Left ventricle myocardium inferior (tissue), 1 donor: ENCODE results near the gene TNFRSF9. TPM values are rescaled to one million over a fixed set of nuclear protein-coding genes. Genes with fewer than 3 reads are reported as not detected.
"Not testable (repeated sequence)": the region's sequence is repeated elsewhere in the genome, so short reads cannot be mapped to it uniquely, and the experiment has no call there.

ENCODE experiments used
- DNase-seq: peaks from one replicate; pipeline ENCODE4 v3.0.0-alpha.2; 2020
- H3K27ac ChIP-seq: fragments of 200-600 bp; replicated peaks from 2 replicates; pipeline ENCODE4 v1.8.0; 2021
- H3K27me3 ChIP-seq: fragments of 200-600 bp; 2 replicates; pipeline ENCODE4 v1.8.0; 2021; ENCODE audit warnings: low read depth
- H3K36me3 ChIP-seq: fragments of 200-600 bp; 2 replicates; pipeline ENCODE4 v1.8.0; 2021
- H3K4me1 ChIP-seq: fragments of 200-600 bp; 2 replicates; pipeline ENCODE4 v1.8.0; 2021
- H3K4me3 ChIP-seq: fragments of 200-600 bp; 2 replicates; pipeline ENCODE4 v1.8.0; 2021; ENCODE audit warnings: mild to moderate bottlenecking, moderate library complexity
- H3K9me3 ChIP-seq: fragments of 200-600 bp; replicated peaks from 2 replicates; pipeline ENCODE4 v1.8.0; 2021
- intact Hi-C: fragments of 100-400 bp; cut with micrococcal nuclease; formaldehyde crosslinking; loops from one replicate; pipeline ENCODE4 v1.11.0; 2022
- total RNA-seq: library from RNA; stranded (reverse); fragmentation: NEBNext Ultra II Directional; extraction: Animal tissue kit (Norgen Biotek cat#: 25700); gene quantifications from one replicate; pipeline ENCODE4 v1.2.1, GENCODE V29; 2021
- TF ChIP-seq, protein P1 (sequence below): fragments of 200-600 bp; IDR thresholded peaks from 2 replicates; pipeline ENCODE4 v1.8.0; 2021; ENCODE audit warnings: antibody characterized with exemption, mild to moderate bottlenecking, borderline replicate concordance
- donor health status: DM: no; HTN: yes; CAD: no; lungs with severe emphysema.

Gene TNFRSF9
- total RNA-seq, 1 donor from 2014 or later = not detected

DNA sequence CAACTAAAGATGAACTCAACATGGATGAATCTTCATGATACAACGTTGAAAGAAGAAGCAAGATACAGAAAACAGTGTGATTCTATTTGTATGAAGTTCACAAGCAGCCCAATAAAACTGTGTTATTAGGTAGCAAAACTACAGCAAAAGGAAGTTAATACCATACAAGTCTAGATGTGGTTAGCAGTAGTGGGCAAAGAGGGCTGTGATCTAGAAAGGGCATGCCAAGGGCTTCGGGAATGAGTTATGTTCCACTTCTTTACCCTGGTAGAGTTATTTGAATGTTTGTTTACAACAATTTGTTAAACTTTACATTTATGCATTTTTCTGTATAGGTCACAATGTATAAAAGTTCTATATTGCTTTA, 9.2 kb downstream of the TNFRSF9 start:
- Histone ChIP-seq H3K36me3 (no peaks in the 10 kb centered on the region), H3K4me1 (no peaks in the 10 kb centered on the region), H3K27me3 (peaks cover 94% of the 10 kb centered on the region), H3K27ac (no peak overlapping the region), H3K4me3 (no peak overlapping the region), H3K9me3 (no peaks in the 10 kb centered on the region)
- DNase-seq = no peak
- TF ChIP-seq, protein P1, sequence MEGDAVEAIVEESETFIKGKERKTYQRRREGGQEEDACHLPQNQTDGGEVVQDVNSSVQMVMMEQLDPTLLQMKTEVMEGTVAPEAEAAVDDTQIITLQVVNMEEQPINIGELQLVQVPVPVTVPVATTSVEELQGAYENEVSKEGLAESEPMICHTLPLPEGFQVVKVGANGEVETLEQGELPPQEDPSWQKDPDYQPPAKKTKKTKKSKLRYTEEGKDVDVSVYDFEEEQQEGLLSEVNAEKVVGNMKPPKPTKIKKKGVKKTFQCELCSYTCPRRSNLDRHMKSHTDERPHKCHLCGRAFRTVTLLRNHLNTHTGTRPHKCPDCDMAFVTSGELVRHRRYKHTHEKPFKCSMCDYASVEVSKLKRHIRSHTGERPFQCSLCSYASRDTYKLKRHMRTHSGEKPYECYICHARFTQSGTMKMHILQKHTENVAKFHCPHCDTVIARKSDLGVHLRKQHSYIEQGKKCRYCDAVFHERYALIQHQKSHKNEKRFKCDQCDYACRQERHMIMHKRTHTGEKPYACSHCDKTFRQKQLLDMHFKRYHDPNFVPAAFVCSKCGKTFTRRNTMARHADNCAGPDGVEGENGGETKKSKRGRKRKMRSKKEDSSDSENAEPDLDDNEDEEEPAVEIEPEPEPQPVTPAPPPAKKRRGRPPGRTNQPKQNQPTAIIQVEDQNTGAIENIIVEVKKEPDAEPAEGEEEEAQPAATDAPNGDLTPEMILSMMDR = no peak
- intact Hi-C loops = no loop called here

DNA sequence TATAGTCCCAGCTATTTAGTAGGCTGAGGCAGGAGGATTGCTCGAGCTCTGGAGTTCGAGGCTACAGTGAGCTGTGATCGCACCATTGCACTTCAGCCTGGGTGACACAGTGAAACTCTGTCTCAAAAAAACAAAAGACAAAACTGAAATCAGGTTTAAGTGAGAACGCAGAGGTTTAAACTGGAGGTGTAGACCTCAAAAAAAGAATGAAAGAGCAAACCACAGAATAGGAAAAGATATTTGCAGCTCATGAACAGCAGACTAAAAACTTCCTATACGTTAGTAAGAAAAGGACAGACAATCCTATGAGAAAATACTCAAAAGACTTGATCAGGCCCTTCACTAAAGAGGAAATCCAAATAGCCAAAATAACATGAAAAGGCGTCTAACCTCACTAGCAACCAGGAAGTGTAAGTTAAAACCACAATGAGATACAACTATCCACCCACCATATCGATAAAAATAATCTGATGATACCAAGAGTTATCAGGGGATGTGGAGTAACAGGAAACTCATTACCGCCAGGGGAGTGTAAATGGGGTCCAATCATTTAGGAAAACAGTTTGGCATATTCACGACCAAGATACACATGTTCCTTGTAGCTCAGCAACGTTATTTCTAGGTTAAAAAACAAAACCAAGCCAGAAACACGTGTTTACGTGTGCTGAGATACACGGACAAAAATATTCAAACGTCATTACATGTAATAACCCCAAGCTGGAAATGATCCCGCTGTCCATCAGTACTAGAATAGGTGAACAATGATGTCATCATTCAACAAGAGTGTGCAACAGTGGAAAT, 9.8 kb downstream of the TNFRSF9 start:
- DNase-seq = no peak
- TF ChIP-seq, protein P1 = no peak
- Histone ChIP-seq H3K9me3 (no peaks in the 10 kb centered on the region), H3K27ac (no peak overlapping the region), H3K4me3 (no peak overlapping the region), H3K27me3 (peaks cover 94% of the 10 kb centered on the region), H3K4me1 (no peaks in the 10 kb centered on the region), H3K36me3 (no peaks in the 10 kb centered on the region)
- intact Hi-C loops = no loop called here

DNA sequence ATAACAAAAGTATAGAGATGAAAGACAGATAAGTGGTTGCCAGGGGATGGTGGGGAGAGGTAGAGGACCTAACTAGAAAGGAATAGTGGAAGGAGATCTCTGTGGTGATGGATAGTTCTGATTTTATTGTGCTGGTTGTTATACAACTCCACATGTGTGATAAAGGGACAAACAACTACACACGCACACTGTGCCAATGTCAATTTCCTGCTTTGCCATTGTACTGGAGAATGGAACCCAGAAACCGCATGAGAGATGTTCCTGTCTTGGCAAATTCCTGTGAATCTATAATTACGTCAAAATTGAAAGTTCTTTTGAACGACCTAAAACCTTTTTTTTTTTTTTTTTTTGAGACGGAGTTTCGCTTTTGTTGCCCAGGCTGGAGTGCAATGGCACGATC, 11.0 kb downstream of the TNFRSF9 start:
- TF ChIP-seq, protein P1 = no peak
- intact Hi-C loops = no loop called here
- no peaks in the 10 kb centered on the region for H3K9me3 ChIP-seq
- H3K4me3 ChIP-seq = no peak overlapping the region
- H3K27ac ChIP-seq = no peak overlapping the region
- H3K36me3 ChIP-seq = no peaks in the 10 kb centered on the region
- peaks cover 95% of the 10 kb centered on the region for H3K27me3 ChIP-seq
- no peak for DNase-seq
- no peaks in the 10 kb centered on the region for H3K4me1 ChIP-seq

DNA sequence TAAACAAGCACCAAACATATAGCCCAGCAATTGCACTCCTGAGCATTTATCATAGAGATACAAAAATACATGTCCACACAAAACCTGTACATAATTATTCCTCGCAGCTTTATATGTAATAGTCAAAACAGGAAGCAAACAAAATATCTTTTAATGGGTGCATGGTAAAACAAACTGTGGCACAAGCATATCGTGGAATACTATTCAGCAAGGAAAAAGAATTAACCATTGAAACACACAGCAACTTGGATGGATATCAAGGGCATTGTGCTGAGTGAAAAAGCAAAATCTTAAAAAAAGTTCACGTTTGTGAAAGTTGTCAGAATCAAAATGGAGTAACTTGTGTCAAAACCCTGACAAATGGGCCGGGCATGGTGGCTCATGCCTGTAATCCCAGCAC, 12.4 kb downstream of the TNFRSF9 start:
- TF ChIP-seq, protein P1 = no peak
- H3K27ac ChIP-seq = no peak overlapping the region
- H3K9me3 ChIP-seq = no peaks in the 10 kb centered on the region
- DNase-seq = no peak
- H3K4me1 ChIP-seq = no peaks in the 10 kb centered on the region
- peaks cover 86% of the 10 kb centered on the region for H3K27me3 ChIP-seq
- intact Hi-C loops = no loop called here
- no peaks in the 10 kb centered on the region for H3K36me3 ChIP-seq
- H3K4me3 ChIP-seq = no peak overlapping the region

DNA sequence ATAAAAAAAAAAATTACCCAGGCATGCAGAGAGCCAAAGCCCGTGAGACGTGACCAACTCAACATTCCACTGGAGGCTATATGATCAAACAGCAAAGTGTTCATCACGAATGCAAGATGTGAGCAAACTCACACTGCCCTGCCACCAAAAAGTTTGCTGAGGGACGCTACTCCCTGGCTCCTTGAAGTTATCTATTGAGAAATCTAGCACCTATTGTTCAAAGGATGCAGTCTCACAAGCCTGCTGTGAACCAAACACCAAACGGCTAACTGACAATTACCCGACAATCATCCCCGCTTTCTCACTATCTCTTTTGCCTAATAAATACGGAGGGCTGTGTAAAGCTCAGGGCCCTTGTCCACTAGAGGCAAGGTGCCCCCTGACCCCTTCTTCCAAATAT, 13.6 kb downstream of the TNFRSF9 start:
- DNase-seq, H3K9me3 ChIP-seq, H3K36me3 ChIP-seq, H3K27ac ChIP-seq, intact Hi-C loops, H3K4me1 ChIP-seq, H3K4me3 ChIP-seq: not testable (repeated sequence)
- peaks cover 79% of the 10 kb centered on the region for H3K27me3 ChIP-seq

DNA sequence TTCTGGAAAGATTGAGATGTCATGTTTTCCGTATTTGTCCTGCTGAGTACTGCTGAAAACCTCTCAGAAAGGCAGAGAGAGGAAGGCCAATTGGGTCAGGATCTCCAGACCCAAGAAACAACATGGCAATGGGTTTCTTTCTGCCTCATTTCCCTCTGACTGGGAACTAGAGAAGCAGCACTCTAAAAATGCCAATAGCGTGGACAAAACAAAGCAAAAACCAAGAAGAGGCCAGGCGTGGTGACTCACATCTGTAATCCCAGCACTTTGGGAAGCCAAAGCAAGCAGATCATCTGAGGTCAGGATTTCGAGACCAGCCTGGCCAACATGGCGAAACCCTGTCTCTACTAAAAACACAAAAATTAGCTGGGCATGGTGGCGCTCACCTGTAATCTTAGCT, 18.3 kb downstream of the TNFRSF9 start:
- DNase-seq = no peak
- Histone ChIP-seq H3K27ac (no peak overlapping the region), H3K4me1 (no peaks in the 10 kb centered on the region)

More for the DNA sequence above, 18.3 kb downstream of the TNFRSF9 start:
- intact Hi-C loops = no loop called here
- TF ChIP-seq, protein P1 = no peak
- H3K4me3 ChIP-seq = no peak overlapping the region
- no peaks in the 10 kb centered on the region for H3K36me3 ChIP-seq
- no peaks in the 10 kb centered on the region for H3K9me3 ChIP-seq
- H3K27me3 ChIP-seq = peaks cover 51% of the 10 kb centered on the region
